B cell (primary cell): ENCODE data around the gene INSIG1. TPM values are rescaled to one million over a fixed set of nuclear protein-coding genes. Genes with fewer than 3 reads are reported as not detected.

Experiments used
- ATAC-seq: fragments of 200-7000 bp; cut with Tn5 transposase; one replicate; pipeline ENCODE4 v1.10.0; 2021; ENCODE audit warnings: low read depth, mild to moderate bottlenecking, moderate number of reproducible peaks, moderate library complexity
- CTCF ChIA-PET: fragments of 350-600 bp; sonication (Branson Sonifier 250); formaldehyde crosslinking; loops from one replicate; lab custom pipeline; 2021; ENCODE audit warnings: antibody characterized with exemption, inconsistent platforms; lab: Charles Lee
- POLR2A ChIA-PET: fragments of 350-600 bp; sonication (Branson Sonifier 250); formaldehyde crosslinking; loops from one replicate; lab custom pipeline; 2021; ENCODE audit warnings: antibody characterized with exemption; lab: Charles Lee
- DNase-seq: peaks from one replicate; pipeline ENCODE4 v3.0.0; 2013
- H2AFZ ChIP-seq: 2 replicates; pipeline ENCODE4 v1.6.1; 2012; ENCODE audit warnings: mild to moderate bottlenecking, low read depth, low read length; ENCODE audit not compliant: insufficient read depth, poor library complexity, severe bottlenecking
- H3K27ac ChIP-seq, 2 donors: 1 replicate in 1 of 2; 2 replicates in 1 of 2; pipeline ENCODE4 v1.5.1; 2012 to 2013; ENCODE audit warnings: low read length in 2 of 2, mild to moderate bottlenecking in 2 of 2, moderate library complexity in 1 of 2
- H3K27me3 ChIP-seq, 4 experiments: fragments of 200-600 bp in 1 of 4; sonication (generic) in 1 of 4; replicated peaks in 1 of 4; 1 replicate in 2 of 4; 2 replicates in 2 of 4; pipeline versions ENCODE4 v1.6.1 to v1.7.0; 2013 to 2016; ENCODE audit warnings: low read length in 3 of 4, mild to moderate bottlenecking in 2 of 4, mixed read lengths in 1 of 4, moderate library complexity in 1 of 4; ENCODE audit not compliant: insufficient read depth in 4 of 4, control insufficient read depth in 3 of 4; ENCODE audit errors: control extremely low read depth in 1 of 4
- H3K36me3 ChIP-seq, 2 experiments: replicated peaks in 1 of 2; 1 replicate in 1 of 2; 2 replicates in 1 of 2; pipeline versions ENCODE4 v1.6.1 to v1.7.1; 2013; ENCODE audit warnings: low read length in 1 of 2; ENCODE audit not compliant: insufficient read depth in 2 of 2, control insufficient read depth in 1 of 2; ENCODE audit errors: control extremely low read depth in 1 of 2, extremely low read depth in 1 of 2
- H3K4me1 ChIP-seq, 2 donors: fragments of 200-600 bp in 1 of 2; sonication (generic) in 1 of 2; 1 replicate in 1 of 2; 2 replicates in 1 of 2; pipeline versions ENCODE4 v1.5.1 to v1.6.1; 2013 to 2017; ENCODE audit warnings: low read length in 2 of 2; ENCODE audit not compliant: control insufficient read depth in 2 of 2, insufficient read depth in 2 of 2
- H3K4me2 ChIP-seq: replicated peaks from 2 replicates; pipeline ENCODE3; 2012; ENCODE audit warnings: mild to moderate bottlenecking, low read depth, low read length; ENCODE audit not compliant: poor library complexity, severe bottlenecking
- H3K4me3 ChIP-seq, 5 experiments: fragments of 200-600 bp in 1 of 5; sonication (generic) in 1 of 5; 1 replicate in 3 of 5; 2 replicates in 2 of 5; pipeline versions ENCODE4 v1.5.1 to v1.7.0; 2011 to 2016; ENCODE audit warnings: low read length in 4 of 5, mild to moderate bottlenecking in 4 of 5, low read depth in 2 of 5, control low read depth in 1 of 5, moderate library complexity in 1 of 5; ENCODE audit not compliant: insufficient read depth in 1 of 5; ENCODE audit errors: control extremely low read depth in 1 of 5, extremely low read depth in 1 of 5
- H3K79me2 ChIP-seq: fragments of 200-600 bp; sonication (generic); one replicate; pipeline ENCODE4 v1.6.0; 2016; ENCODE audit warnings: low read length; ENCODE audit not compliant: control insufficient read depth, insufficient read depth
- H3K9ac ChIP-seq: fragments of 200-600 bp; sonication (generic); 2 replicates; pipeline ENCODE4 v1.6.1; 2017; ENCODE audit warnings: mild to moderate bottlenecking, low read length, moderate library complexity
- H3K9me3 ChIP-seq, 3 donors: one replicate each; pipeline versions ENCODE4 v1.6.1 to v1.7.1; 2013; ENCODE audit warnings: low read length in 2 of 3; ENCODE audit not compliant: control insufficient read depth in 2 of 3, insufficient read depth in 1 of 3; ENCODE audit errors: control extremely low read depth in 1 of 3
- H4K20me1 ChIP-seq: 2 replicates; pipeline ENCODE4 v1.6.0; 2012; ENCODE audit warnings: mild to moderate bottlenecking, low read length; ENCODE audit not compliant: insufficient read depth, control insufficient read depth, poor library complexity, severe bottlenecking
- H3K27ac Mint-ChIP-seq: one replicate; pipeline ENCODE4 v1.8.0; 2021; ENCODE audit warnings: mixed read lengths
- H3K27me3 Mint-ChIP-seq: one replicate; pipeline ENCODE4 v1.8.0; 2021; ENCODE audit warnings: mixed read lengths
- H3K4me1 Mint-ChIP-seq: one replicate; pipeline ENCODE4 v1.8.0; 2021; ENCODE audit warnings: mixed read lengths
- H3K4me3 Mint-ChIP-seq: one replicate; pipeline ENCODE4 v1.8.0; 2021; ENCODE audit warnings: mixed read lengths
- H3K9me3 Mint-ChIP-seq: one replicate; pipeline ENCODE4 v1.8.0; 2022; ENCODE audit warnings: mixed read lengths; ENCODE audit not compliant: insufficient read depth
- CTCF ChIP-seq: fragments of 200-600 bp; IDR thresholded peaks from one replicate; pipeline ENCODE4 v1.8.0; 2022; ENCODE audit warnings: antibody characterized with exemption, mild to moderate bottlenecking
- EZH2 ChIP-seq: IDR thresholded peaks from 2 replicates; pipeline ENCODE4 v1.6.1; 2012; ENCODE audit warnings: borderline replicate concordance, low read depth, mild to moderate bottlenecking, moderate library complexity, low read length; ENCODE audit not compliant: insufficient read depth, poor library complexity, severe bottlenecking
- WGBS: methylation state at CpG from one replicate; pipeline ENCODE4 v1.1.5; 2013; ENCODE audit warnings: missing lambda C conversion rate; ENCODE audit not compliant: insufficient coverage; 5-methylcytosine and 5-hydroxymethylcytosine counted together
- intact Hi-C: fragments of 100-400 bp; cut with micrococcal nuclease; formaldehyde crosslinking; loops from one replicate; pipeline ENCODE4 v1.10.0; 2022
- polyA plus RNA-seq: library from polyadenylated mRNA; depleted of rRNA; stranded (reverse); fragments of >200 nt; gene quantifications from 2 replicates; pipeline ENCODE4 v1.2.3, GENCODE V29; 2012
- total RNA-seq, 2 donors: library from RNA; stranded (reverse); fragments of 120-200 nt in 1 of 2; gene quantifications; 1 replicate in 1 of 2; 2 replicates in 1 of 2; pipeline versions ENCODE4 v1.2.3 to v1.2.4, GENCODE V29; 2013 to 2022

INSIG1 gene
- total and polyA plus RNA-seq, 2 donors (not counting 1 experiment from before 2014, with no cell fraction given) = 32.2 to 56.2 TPM

- peak overlapping the region; percentile 58 to 91 (median 79) for H3K4me3 ChIP-seq
- no peaks in the 10 kb centered on the region for H3K27me3 ChIP-seq
- ATAC-seq (no peak), DNase-seq (no peak)
- Mint-ChIP-seq H3K9me3 (no peaks in the 10 kb centered on the region), H3K27ac (peak overlapping the region; percentile 97), H3K4me1 (peaks cover 38% of the 10 kb centered on the region), H3K4me3 (peak overlapping the region; percentile 94), H3K27me3 (no peaks in the 10 kb centered on the region)
- peaks cover 9% of the 10 kb centered on the region for H4K20me1 ChIP-seq
- ChIA-PET CTCF (interaction anchor here (1.1 to 10.6 kb wide), 7 partner anchors 46 to 384 kb away, joined by 3 to 76 read pairs (median 9); partner anchors contain the start of gene PAXIP1), POLR2A (interaction anchor here (0.7 to 2.2 kb wide), 3 partner anchors 295 to 1343 kb away, joined by 3 to 11 read pairs (median 5); partner anchors contain the start of genes PAXIP1 and RNF32)
- H3K79me2 ChIP-seq = peaks cover 36% of the 10 kb centered on the region
- peak overlapping the region; percentile 99 for H3K4me2 ChIP-seq
- no peak for TF ChIP-seq CTCF
- TF ChIP-seq EZH2 = no peak
- no peaks in the 10 kb centered on the region for H3K9me3 ChIP-seq
- H3K4me1 ChIP-seq = peaks cover 26 to 34% of the 10 kb centered on the region in 2 donors
- H3K9ac ChIP-seq = peak overlapping the region; percentile 90
- WGBS = under 1% methylated on average over 31 of the region's 34 CpGs
- peaks cover 7 to 27% of the 10 kb centered on the region in 2 experiments for H3K36me3 ChIP-seq
- peak overlapping the region; percentile 88 to 98 for H3K27ac ChIP-seq
- peak overlapping the region; percentile 47 for H2AFZ ChIP-seq
- intact Hi-C loops = loop anchor here (2.0 to 5.0 kb wide), 5 partner anchors 106 to 1839 kb away; partner anchors contain the start of genes RNF32 and UBE3C
Measured at GRCh38 chr7:155298288-155298833, 683 bp downstream of the INSIG1 start.
